Measurements from ENCODE around the gene CFAP90.

Gene CFAP90

DNA sequence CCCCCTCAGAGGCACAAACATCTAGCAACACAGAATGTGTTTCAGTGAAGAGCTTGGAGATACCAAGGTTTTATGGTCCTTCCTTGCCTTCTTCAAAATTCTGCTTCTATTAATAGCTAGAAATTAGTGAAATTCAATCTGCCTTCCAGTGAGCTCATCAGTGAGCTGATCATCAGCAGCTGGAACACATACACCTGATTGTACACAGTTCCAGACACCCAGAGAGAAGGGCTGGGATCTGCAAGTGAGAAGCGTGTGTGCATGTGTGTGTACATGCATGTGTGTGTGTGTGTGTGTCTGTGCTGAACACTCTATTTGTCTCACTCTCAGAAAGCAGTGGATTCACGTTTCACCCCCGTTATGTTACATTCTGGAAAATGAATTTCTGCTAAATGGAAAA lies 28.5 kb downstream of the CFAP90 start:
- no peak for DNase-seq (ENCODE audit: low read depth)

GRCh38 chr5:7816535-7816901 lies 34.4 kb downstream of the CFAP90 start:
- no peak for DNase-seq (ENCODE audit: low read depth)

GRCh38 chr5:7815892-7816534 lies 34.9 kb downstream of the CFAP90 start:
- peak; percentile 40 for DNase-seq (ENCODE audit: low read depth)

- DNase-seq (ENCODE audit: low read depth) = no peak
Observed at GRCh38 chr5:7814816-7815215, 36.1 kb downstream of the CFAP90 start.

- no peak for DNase-seq (ENCODE audit: low read depth)
Observed at GRCh38 chr5:7813576-7813975, 37.4 kb downstream of the CFAP90 start.

- DNase-seq (ENCODE audit: low read depth) = no peak
Observed at GRCh38 chr5:7813007-7813406, 37.9 kb downstream of the CFAP90 start.

DNA sequence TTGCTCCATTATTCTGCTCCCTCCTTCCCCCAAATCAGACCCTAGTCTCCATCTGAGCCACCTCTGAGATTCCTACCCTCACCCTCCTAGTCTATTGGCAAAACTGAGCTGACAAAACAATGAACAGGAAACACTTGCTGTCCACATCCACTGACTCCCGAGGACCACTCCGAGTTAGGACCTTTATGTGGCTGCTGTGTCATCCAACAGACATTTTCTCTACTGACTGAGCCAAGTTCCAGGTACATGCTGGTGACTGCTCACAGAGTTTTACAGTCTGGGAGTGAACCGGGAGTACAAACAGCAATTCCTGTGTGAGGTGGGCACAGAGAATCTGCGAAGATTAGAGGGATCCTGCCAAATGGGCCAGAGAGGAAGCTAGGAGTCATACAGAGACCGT lies 39.2 kb downstream of the CFAP90 start:
- no peak for DNase-seq (ENCODE audit: low read depth)

DNA sequence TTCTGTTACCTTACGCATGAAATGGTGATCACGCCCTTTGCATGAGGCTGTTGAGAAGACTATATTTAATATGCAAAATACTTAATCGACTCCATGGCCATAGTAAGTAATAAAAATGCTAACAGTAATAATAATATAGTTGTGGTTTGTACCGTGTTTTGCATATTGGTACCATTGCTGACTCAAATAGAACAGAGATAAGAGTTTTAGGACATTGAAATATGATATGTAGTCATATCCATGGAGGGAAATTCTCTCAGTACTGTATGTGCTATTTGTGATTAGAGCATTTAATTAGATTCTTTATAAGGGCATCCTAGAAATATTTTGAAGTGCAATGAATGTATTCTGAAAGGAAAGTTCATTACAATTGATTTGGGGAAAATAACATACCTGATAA lies 41.9 kb downstream of the CFAP90 start:
- no peak for DNase-seq (ENCODE audit: low read depth)

- DNase-seq (ENCODE audit: low read depth) = no peak
Observed at GRCh38 chr5:7805379-7805778, 45.6 kb downstream of the CFAP90 start.

DNA sequence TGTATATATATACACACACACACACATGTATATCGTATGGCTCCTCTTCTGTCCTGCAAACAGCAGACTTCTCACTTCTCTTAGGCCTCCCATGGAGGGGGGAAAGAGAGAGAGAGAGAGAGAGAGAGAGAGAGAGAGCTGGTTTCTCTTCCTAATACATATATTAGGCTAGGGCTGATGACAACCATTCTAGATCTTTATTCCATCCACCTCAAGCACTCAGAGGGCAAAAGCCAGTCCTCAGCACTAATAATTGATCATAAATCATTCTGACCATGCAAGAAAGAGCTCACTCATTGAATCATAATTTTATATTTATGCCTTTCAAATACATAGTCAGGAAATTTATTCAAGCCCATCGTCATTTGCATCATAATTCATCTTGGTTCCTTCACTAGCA lies 47.0 kb downstream of the CFAP90 start:
- no peak for DNase-seq (ENCODE audit: low read depth)

- no peak for DNase-seq (ENCODE audit: low read depth)
Observed at GRCh38 chr5:7802855-7803254, 48.1 kb downstream of the CFAP90 start.

DNA sequence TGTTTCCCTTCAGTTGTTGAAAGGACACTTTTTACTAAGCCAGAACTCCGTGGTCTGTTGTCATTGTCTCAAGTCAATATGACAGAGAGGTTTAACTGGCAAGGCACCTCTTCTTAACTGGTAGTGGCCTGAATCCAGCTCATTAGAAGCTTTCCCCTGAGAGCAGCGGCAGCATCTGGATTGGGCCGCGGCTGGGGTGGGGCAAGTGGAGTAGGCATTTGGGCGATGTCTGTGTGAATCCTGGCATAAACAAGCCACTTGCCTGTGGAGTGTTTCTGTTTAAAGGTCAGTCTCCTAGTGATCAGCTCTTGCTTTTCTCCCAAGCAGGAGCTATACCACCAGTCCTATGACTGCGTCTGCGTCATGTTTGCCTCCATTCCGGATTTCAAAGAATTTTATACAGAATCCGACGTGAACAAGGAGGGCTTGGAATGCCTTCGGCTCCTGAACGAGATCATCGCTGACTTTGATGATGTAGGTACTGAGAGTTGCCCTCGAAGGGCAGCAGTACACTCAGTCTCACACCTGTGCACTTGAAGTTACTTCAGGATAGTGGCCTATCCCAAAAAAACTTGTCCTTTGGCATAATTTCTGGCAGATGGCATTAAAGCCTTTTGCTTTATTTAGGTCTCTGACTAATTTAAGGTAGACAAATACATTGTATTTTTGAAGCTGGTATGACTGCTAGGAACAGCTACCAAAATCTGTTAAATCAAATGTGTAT lies 48.9 kb downstream of the CFAP90 start:
- no peak for DNase-seq (ENCODE audit: low read depth)

- no peak for DNase-seq (ENCODE audit: low read depth)
Observed at GRCh38 chr5:7795306-7795705, 55.6 kb downstream of the CFAP90 start.

DNA sequence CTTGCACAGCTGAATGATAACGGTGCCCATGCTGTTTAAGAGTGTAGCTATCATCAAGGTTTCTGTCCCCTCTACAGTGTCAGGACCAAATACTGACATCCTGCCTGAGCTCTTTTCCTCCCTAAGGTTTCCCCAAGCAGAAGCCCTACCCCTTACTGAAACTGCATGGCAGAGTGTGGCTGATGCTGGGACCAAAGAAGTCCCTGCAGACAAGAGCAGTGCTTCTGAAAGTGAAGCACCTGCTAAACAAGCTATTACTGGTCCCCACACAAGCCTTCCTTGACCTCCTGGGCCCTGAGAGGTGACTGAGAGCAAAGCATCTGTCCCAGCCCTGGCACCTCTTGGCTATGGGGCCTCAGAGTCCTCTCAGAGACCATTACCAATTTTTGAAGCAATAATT lies 56.1 kb downstream of the CFAP90 start:
- no peak for DNase-seq (ENCODE audit: low read depth)

DNA sequence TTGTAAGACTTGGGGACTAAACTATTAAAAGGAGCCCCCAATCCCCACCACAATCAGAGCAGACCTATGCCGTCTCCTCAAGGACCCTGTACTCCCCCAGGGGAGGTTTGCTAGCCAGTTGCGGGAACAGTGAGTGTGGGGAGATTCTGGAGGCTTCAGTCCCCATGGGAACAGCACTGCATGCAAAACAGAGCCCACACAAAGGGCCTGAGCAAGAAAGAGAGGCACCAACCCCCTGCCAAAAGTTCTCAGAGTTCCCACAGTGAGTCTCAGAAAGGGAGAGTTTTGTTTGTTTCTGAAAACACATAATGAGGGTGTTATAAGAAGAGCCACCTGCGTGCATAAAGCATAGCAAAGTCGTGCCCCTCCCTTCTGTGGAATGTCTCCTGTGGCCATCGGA lies 56.6 kb downstream of the CFAP90 start:
- no peak for DNase-seq (ENCODE audit: low read depth)

DNA sequence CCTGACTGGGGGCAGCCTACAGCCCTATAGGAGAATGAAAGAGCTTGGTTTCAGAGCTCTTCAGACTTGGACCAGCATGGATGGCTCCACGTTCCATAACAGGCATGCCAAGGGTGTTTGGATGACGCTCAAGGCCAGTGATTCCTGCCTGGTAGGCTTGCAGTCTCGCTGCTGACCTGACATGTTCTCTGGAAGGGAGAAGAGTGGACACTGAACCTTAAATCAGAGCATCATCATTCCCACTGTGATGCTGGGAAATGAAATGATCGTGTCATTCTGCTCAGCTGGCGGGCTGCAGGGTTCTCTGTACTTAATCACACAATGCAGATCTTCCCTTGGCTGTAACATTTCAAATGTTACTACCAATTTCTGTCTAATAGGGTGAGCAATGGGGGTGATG lies 57.0 kb downstream of the CFAP90 start:
- DNase-seq (ENCODE audit: low read depth) = no peak

DNA sequence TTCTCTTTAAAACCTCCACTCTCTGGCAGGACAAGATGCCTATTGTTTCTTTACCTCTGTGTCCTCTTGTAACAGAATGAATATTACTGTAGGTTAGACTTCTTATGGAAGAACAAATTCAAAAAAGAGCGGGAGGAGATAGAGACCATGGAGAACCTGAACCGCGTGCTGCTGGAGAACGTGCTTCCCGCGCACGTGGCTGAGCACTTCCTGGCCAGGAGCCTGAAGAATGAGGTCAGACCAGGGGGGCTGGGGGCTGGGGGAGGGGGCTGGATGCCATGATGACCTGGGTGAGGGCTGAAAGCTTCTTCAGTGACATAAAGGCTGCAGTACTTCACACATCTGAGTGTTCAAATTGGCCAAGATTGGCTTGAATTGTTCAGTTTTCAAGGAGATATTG lies 61.4 kb downstream of the CFAP90 start:
- no peak for DNase-seq (ENCODE audit: low read depth)

DNA sequence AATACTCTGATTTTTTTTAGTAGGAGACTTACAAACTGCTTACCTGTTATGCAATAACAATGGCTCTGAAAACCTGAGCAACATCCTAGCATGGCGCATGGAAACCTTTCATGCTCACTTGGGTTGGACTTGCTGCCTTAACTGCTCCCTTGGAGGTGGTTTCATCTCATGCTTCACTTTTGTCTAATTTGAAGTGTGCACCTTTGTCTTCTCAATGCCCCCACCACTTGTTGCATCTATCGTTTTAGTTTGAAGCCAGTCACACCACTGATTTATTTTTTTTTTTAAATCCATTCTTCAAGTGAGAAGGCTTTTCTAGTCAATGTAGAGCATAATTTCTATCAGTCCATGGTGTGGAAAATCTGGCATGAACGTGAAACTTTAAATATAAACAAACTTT lies 63.2 kb downstream of the CFAP90 start:
- no peak for DNase-seq (ENCODE audit: low read depth)

- DNase-seq (ENCODE audit: low read depth) = no peak
Observed at GRCh38 chr5:7784683-7785380, 66.1 kb downstream of the CFAP90 start.

- DNase-seq (ENCODE audit: low read depth) = no peak
Observed at GRCh38 chr5:7781899-7782298, 69.0 kb downstream of the CFAP90 start.
